Measurements from ENCODE around the gene PTGR1.
"Not testable (repeated sequence)": the region's sequence is repeated elsewhere in the genome, so short reads cannot be mapped to it uniquely, and the experiment has no call there.

PTGR1 gene

GRCh38 chr9:111601237-111602018 lies 2.0 kb upstream of the PTGR1 start:
- H3K4me1 Mint-ChIP-seq, result peaks cover 15% of the 10 kb centered on the region
- no peak overlapping the region for H3K27ac Mint-ChIP-seq
- DNase-seq (ENCODE audit: low spot score in 2 of 2) (no peak), ATAC-seq (ENCODE audit: low read depth) (no peak)
- H3K36me3 Mint-ChIP-seq, result no peaks in the 10 kb centered on the region
- peaks cover 18% of the 10 kb centered on the region for H3K27me3 Mint-ChIP-seq
- no peak overlapping the region for H3K4me3 Mint-ChIP-seq
- no peaks in the 10 kb centered on the region for H3K9me3 Mint-ChIP-seq

GRCh38 chr9:111599955-111600343 lies 502 bp upstream of the PTGR1 start:
- Mint-ChIP-seq H3K27me3 (peaks cover 18% of the 10 kb centered on the region), H3K27ac (no peak overlapping the region), H3K9me3 (no peaks in the 10 kb centered on the region), H3K36me3 (no peaks in the 10 kb centered on the region), H3K4me3 (peak overlapping the region; percentile 84), H3K4me1 (peaks cover 15% of the 10 kb centered on the region)
- ATAC-seq (ENCODE audit: low read depth) (no peak), DNase-seq (ENCODE audit: low spot score in 2 of 2) (peak in 1 of 2 donors; percentile 10)

- DNase-seq (ENCODE audit: low spot score in 2 of 2), result peak in 1 of 2 donors; percentile 13
- peak overlapping the region; percentile 84 for H3K4me3 Mint-ChIP-seq
- no peaks in the 10 kb centered on the region for H3K9me3 Mint-ChIP-seq
- no peak for ATAC-seq (ENCODE audit: low read depth)
- H3K27ac Mint-ChIP-seq, result no peak overlapping the region
- peaks cover 15% of the 10 kb centered on the region for H3K4me1 Mint-ChIP-seq
- peaks cover 18% of the 10 kb centered on the region for H3K27me3 Mint-ChIP-seq
- no peaks in the 10 kb centered on the region for H3K36me3 Mint-ChIP-seq
Measured at GRCh38 chr9:111598733-111599091, 735 bp downstream of the PTGR1 start.

GRCh38 chr9:111597852-111598732 lies 1.4 kb downstream of the PTGR1 start:
- no peaks in the 10 kb centered on the region for H3K36me3 Mint-ChIP-seq
- peak; percentile 25 to 45 for DNase-seq (ENCODE audit: low spot score in 2 of 2)
- H3K27ac Mint-ChIP-seq, result no peak overlapping the region

GRCh38 chr9:111588846-111589245 lies 10.6 kb downstream of the PTGR1 start:
- Mint-ChIP-seq H3K9me3 (peaks cover 2% of the 10 kb centered on the region), H3K4me3 (no peak overlapping the region), H3K27ac (no peak overlapping the region), H3K36me3 (no peaks in the 10 kb centered on the region), H3K4me1 (no peaks in the 10 kb centered on the region), H3K27me3 (peaks cover 4% of the 10 kb centered on the region)
- no peak for ATAC-seq (ENCODE audit: low read depth)
- DNase-seq (ENCODE audit: low spot score in 2 of 2), result no peak

More at GRCh38 chr9:111597852-111598732, 1.4 kb downstream of the PTGR1 start:
- peak overlapping the region; percentile 84 for H3K4me3 Mint-ChIP-seq
- no peaks in the 10 kb centered on the region for H3K9me3 Mint-ChIP-seq
- peaks cover 18% of the 10 kb centered on the region for H3K27me3 Mint-ChIP-seq
- peak; percentile 68 for ATAC-seq (ENCODE audit: low read depth)
- peaks cover 15% of the 10 kb centered on the region for H3K4me1 Mint-ChIP-seq

GRCh38 chr9:111586378-111586777 lies 13.1 kb downstream of the PTGR1 start:
- DNase-seq (ENCODE audit: low spot score in 2 of 2), result no peak
- Mint-ChIP-seq H3K4me1 (no peaks in the 10 kb centered on the region), H3K27ac (no peak overlapping the region), H3K4me3 (no peak overlapping the region), H3K36me3 (no peaks in the 10 kb centered on the region), H3K27me3 (peaks cover 3% of the 10 kb centered on the region), H3K9me3 (peaks cover 2% of the 10 kb centered on the region)
- no peak for ATAC-seq (ENCODE audit: low read depth)

- peaks cover 2% of the 10 kb centered on the region for H3K9me3 Mint-ChIP-seq
- no peak for ATAC-seq (ENCODE audit: low read depth)
- H3K36me3 Mint-ChIP-seq, result no peaks in the 10 kb centered on the region
- H3K27me3 Mint-ChIP-seq, result peaks cover 3% of the 10 kb centered on the region
- H3K27ac Mint-ChIP-seq, result no peak overlapping the region
- no peaks in the 10 kb centered on the region for H3K4me1 Mint-ChIP-seq
- no peak overlapping the region for H3K4me3 Mint-ChIP-seq
- DNase-seq (ENCODE audit: low spot score in 2 of 2), result no peak
Measured at GRCh38 chr9:111582888-111583287, 16.6 kb downstream of the PTGR1 start.

- peaks cover 9% of the 10 kb centered on the region for H3K36me3 Mint-ChIP-seq
- H3K4me3 Mint-ChIP-seq, result no peak overlapping the region
- H3K4me1 Mint-ChIP-seq, result no peaks in the 10 kb centered on the region
- no peak for DNase-seq (ENCODE audit: low spot score in 2 of 2)
- H3K9me3 Mint-ChIP-seq, result peaks cover 12% of the 10 kb centered on the region
- ATAC-seq (ENCODE audit: low read depth), result no peak
- H3K27ac Mint-ChIP-seq, result no peak overlapping the region
- peaks cover 5% of the 10 kb centered on the region for H3K27me3 Mint-ChIP-seq
Measured at GRCh38 chr9:111572950-111573604, 26.4 kb downstream of the PTGR1 start.

- not testable (repeated sequence) for H3K27me3 Mint-ChIP-seq; DNase-seq (ENCODE audit: low spot score in 2 of 2); H3K27ac Mint-ChIP-seq; H3K36me3 Mint-ChIP-seq; H3K4me3 Mint-ChIP-seq; ATAC-seq (ENCODE audit: low read depth); H3K4me1 Mint-ChIP-seq
- peaks cover 20% of the 10 kb centered on the region for H3K9me3 Mint-ChIP-seq
Measured at GRCh38 chr9:111568127-111568526, 31.3 kb downstream of the PTGR1 start.

GRCh38 chr9:111566234-111566633 lies 33.2 kb downstream of the PTGR1 start:
- peaks cover 22% of the 10 kb centered on the region for H3K9me3 Mint-ChIP-seq
- H3K27ac Mint-ChIP-seq, result no peak overlapping the region
- ATAC-seq (ENCODE audit: low read depth) (no peak), DNase-seq (ENCODE audit: low spot score in 2 of 2) (no peak)
- H3K36me3 Mint-ChIP-seq, result peaks cover 11% of the 10 kb centered on the region
- H3K27me3 Mint-ChIP-seq, result peaks cover 5% of the 10 kb centered on the region
- no peak overlapping the region for H3K4me3 Mint-ChIP-seq
- no peaks in the 10 kb centered on the region for H3K4me1 Mint-ChIP-seq

GRCh38 chr9:111561165-111561719 lies 38.2 kb downstream of the PTGR1 start:
- Mint-ChIP-seq H3K4me3 (no peak overlapping the region), H3K27ac (no peak overlapping the region), H3K36me3 (peaks cover 12% of the 10 kb centered on the region), H3K9me3 (peaks cover 12% of the 10 kb centered on the region), H3K27me3 (peaks cover 3% of the 10 kb centered on the region), H3K4me1 (no peaks in the 10 kb centered on the region)
- no peak for DNase-seq (ENCODE audit: low spot score in 2 of 2)
- no peak for ATAC-seq (ENCODE audit: low read depth)

- no peak for ATAC-seq (ENCODE audit: low read depth)
- no peak overlapping the region for H3K4me3 Mint-ChIP-seq
- H3K27ac Mint-ChIP-seq, result no peak overlapping the region
Measured at GRCh38 chr9:111559000-111559610, 40.3 kb downstream of the PTGR1 start.

GRCh38 chr9:111555425-111555824 lies 44.0 kb downstream of the PTGR1 start:
- peaks cover 30% of the 10 kb centered on the region for H3K36me3 Mint-ChIP-seq
- not testable (repeated sequence) for H3K27me3 Mint-ChIP-seq; DNase-seq (ENCODE audit: low spot score in 2 of 2); H3K4me1 Mint-ChIP-seq; H3K4me3 Mint-ChIP-seq; H3K27ac Mint-ChIP-seq; ATAC-seq (ENCODE audit: low read depth)
- H3K9me3 Mint-ChIP-seq, result peaks cover 21% of the 10 kb centered on the region

More at GRCh38 chr9:111559000-111559610, 40.3 kb downstream of the PTGR1 start:
- H3K27me3 Mint-ChIP-seq, result peaks cover 3% of the 10 kb centered on the region
- H3K9me3 Mint-ChIP-seq, result peaks cover 20% of the 10 kb centered on the region
- H3K36me3 Mint-ChIP-seq, result peaks cover 22% of the 10 kb centered on the region
- no peak for DNase-seq (ENCODE audit: low spot score in 2 of 2)
- no peaks in the 10 kb centered on the region for H3K4me1 Mint-ChIP-seq

Measured in memory B cell (primary cell).